Keratinocyte (primary cell): ENCODE measurements around the gene NSF. TPM values are rescaled to one million over a fixed set of nuclear protein-coding genes. Genes with fewer than 3 reads are reported as not detected.

Source experiments
- DNase-seq: peaks from one replicate; pipeline ENCODE4 v3.0.0-alpha.2; 2011; ENCODE audit warnings: low read depth, missing footprints, low spot score
- FAIRE-seq: peaks from 2 replicates; lab custom pipeline; 2011; peaks lifted over from hg19 to GRCh38; lab: Jason Lieb, UNC
- H2AFZ ChIP-seq: 2 replicates; pipeline ENCODE4 v1.6.0; 2012; ENCODE audit warnings: low read length, control low read depth, inconsistent platforms; ENCODE audit not compliant: control insufficient read depth
- H3K27ac ChIP-seq: 2 replicates; pipeline ENCODE4 v1.5.1; 2011; ENCODE audit warnings: low read length; ENCODE audit not compliant: control insufficient read depth, insufficient read depth
- H3K27me3 ChIP-seq: 3 replicates; pipeline ENCODE4 v1.6.0; 2011; ENCODE audit warnings: low read length; ENCODE audit not compliant: control insufficient read depth, insufficient read depth; ENCODE audit errors: extremely low read depth
- H3K36me3 ChIP-seq, 2 experiments: 2 replicates in 1 of 2; 3 replicates in 1 of 2; pipeline ENCODE4 v1.5.1; 2011; ENCODE audit warnings: low read length in 2 of 2, mild to moderate bottlenecking in 1 of 2; ENCODE audit not compliant: control insufficient read depth in 2 of 2, insufficient read depth in 2 of 2; ENCODE audit errors: extremely low read depth in 1 of 2
- H3K4me1 ChIP-seq: 3 replicates; pipeline ENCODE4 v1.5.1; 2011; ENCODE audit warnings: low read length; ENCODE audit not compliant: control insufficient read depth, insufficient read depth; ENCODE audit errors: extremely low read depth
- H3K4me2 ChIP-seq: 3 replicates; pipeline ENCODE4 v1.6.0; 2011; ENCODE audit warnings: low read depth, low read length; ENCODE audit not compliant: control insufficient read depth, insufficient read depth; ENCODE audit errors: extremely low read depth
- H3K4me3 ChIP-seq, 3 experiments: fragments of 200-600 bp in 1 of 3; sonication (generic) in 1 of 3; 2 replicates in 2 of 3; 3 replicates in 1 of 3; pipeline ENCODE4 v1.5.1; 2011 to 2016; ENCODE audit warnings: low read length in 3 of 3, mild to moderate bottlenecking in 3 of 3, control low read depth in 2 of 3, inconsistent platforms in 1 of 3, low read depth in 1 of 3, mixed read lengths in 1 of 3, mixed run types in 1 of 3, moderate library complexity in 1 of 3; ENCODE audit not compliant: control insufficient read depth in 2 of 3, insufficient read depth in 2 of 3; ENCODE audit errors: extremely low read depth in 1 of 3
- H3K79me2 ChIP-seq: 2 replicates; pipeline ENCODE4 v1.6.0; 2012; ENCODE audit warnings: low read length; ENCODE audit not compliant: control insufficient read depth, insufficient read depth
- H3K9ac ChIP-seq: 3 replicates; pipeline ENCODE4 v1.6.0; 2011; ENCODE audit warnings: low read length; ENCODE audit not compliant: control insufficient read depth, insufficient read depth; ENCODE audit errors: extremely low read depth
- H3K9me1 ChIP-seq: 3 replicates; pipeline ENCODE4 v1.6.0; 2011; ENCODE audit warnings: low read length; ENCODE audit not compliant: control insufficient read depth, insufficient read depth; ENCODE audit errors: extremely low read depth
- H3K9me3 ChIP-seq: 2 replicates; pipeline ENCODE4 v1.5.1; 2012; ENCODE audit warnings: low read depth, low read length; ENCODE audit not compliant: control insufficient read depth
- H4K20me1 ChIP-seq: 3 replicates; pipeline ENCODE4 v1.6.0; 2011; ENCODE audit warnings: low read length; ENCODE audit not compliant: control insufficient read depth, insufficient read depth; ENCODE audit errors: extremely low read depth
- CTCF ChIP-seq, 3 experiments: IDR thresholded peaks in 1 of 3; conservative IDR thresholded peaks in 1 of 3; optimal IDR thresholded peaks in 1 of 3; 2 replicates in 2 of 3; 3 replicates in 1 of 3; pipeline versions ENCODE3 to v1.5.1; 2011; ENCODE audit warnings: low read length in 3 of 3, mild to moderate bottlenecking in 3 of 3, moderate library complexity in 2 of 3, control low read depth in 1 of 3, inconsistent platforms in 1 of 3; ENCODE audit not compliant: insufficient read depth in 2 of 3; ENCODE audit errors: extremely low read depth in 1 of 3
- EZH2 ChIP-seq: IDR thresholded peaks from one replicate; pipeline ENCODE4 v1.6.1; 2012; ENCODE audit warnings: inconsistent platforms, mild to moderate bottlenecking, low read length, moderate library complexity
- dilution Hi-C: fragments of 300-500 bp; cut with MboI; formaldehyde crosslinking; loops from one replicate; pipeline ENCODE4 v1.7.0; 2020; ENCODE audit warnings: low sequenced_read_pairs; ENCODE audit not compliant: extremely low pct_ligation_motif_present
- polyA plus RNA-seq, 5 experiments: library from polyadenylated mRNA; depleted of rRNA in 3 of 5; stranded (reverse) in 3 of 5; stranded (forward) in 1 of 5; unstranded in 1 of 5; fragments of >200 nt; gene quantifications; 1 replicate in 1 of 5; 2 replicates in 3 of 5; 3 replicates in 1 of 5; pipeline versions ENCODE4 v1.2.1 to v1.2.3, GENCODE V29; 2011 to 2012; ENCODE audit warnings: missing spikeins in 2 of 5, low read depth in 1 of 5, low replicate concordance in 1 of 5

NSF gene
- polyA plus RNA-seq, 1 donor (not counting 4 experiments of a cell fraction or from before 2014, with no cell fraction given): 32.3 TPM

GRCh38 chr17:46745376-46745775, 154.9 kb downstream of the NSF start:
- Histone ChIP-seq H3K9me3 (no peaks in the 10 kb centered on the region), H3K79me2 (no peaks in the 10 kb centered on the region), H3K4me2 (no peak overlapping the region), H3K4me1 (peaks cover 26% of the 10 kb centered on the region), H2AFZ (no peak overlapping the region), H3K27ac (no peak overlapping the region), H3K27me3 (no peaks in the 10 kb centered on the region), H4K20me1 (no peaks in the 10 kb centered on the region), H3K9me1 (peaks cover 3% of the 10 kb centered on the region), H3K4me3 (no peak overlapping the region), H3K9ac (no peak overlapping the region), H3K36me3 (no peaks in the 10 kb centered on the region)
- FAIRE-seq: no peak
- no peak for DNase-seq
- TF ChIP-seq EZH2: no peak
- no peak for TF ChIP-seq CTCF (optimal IDR thresholded peaks at IDR 0.05 in 1 of 3, IDR thresholded peaks at IDR 0.05 in 1 of 3, conservative IDR thresholded peaks at IDR 0.05 in 1 of 3; ENCODE audit: extremely low read depth in 1 of 3, insufficient read depth in 2 of 3, low read length in 3 of 3)
- dilution Hi-C loops: no loop called here

GRCh38 chr17:46751425-46751824, 161.0 kb downstream of the NSF start:
- DNase-seq (no peak), FAIRE-seq (peak; percentile 72)
- Histone ChIP-seq H3K9ac (no peak overlapping the region), H3K9me3 (no peaks in the 10 kb centered on the region), H2AFZ (no peak overlapping the region), H3K4me3 (no peak overlapping the region), H4K20me1 (no peaks in the 10 kb centered on the region), H3K4me1 (peaks cover 30% of the 10 kb centered on the region), H3K4me2 (peak overlapping the region; percentile 46), H3K36me3 (peaks cover 2 to 4% of the 10 kb centered on the region in 2 experiments), H3K27ac (no peak overlapping the region), H3K79me2 (no peaks in the 10 kb centered on the region), H3K9me1 (no peaks in the 10 kb centered on the region), H3K27me3 (no peaks in the 10 kb centered on the region)
- dilution Hi-C loops: no loop called here
- TF ChIP-seq EZH2: no peak

- TF ChIP-seq EZH2 (no peak), CTCF (optimal IDR thresholded peaks at IDR 0.05 in 1 of 3, IDR thresholded peaks at IDR 0.05 in 1 of 3, conservative IDR thresholded peaks at IDR 0.05 in 1 of 3; ENCODE audit: extremely low read depth in 1 of 3, insufficient read depth in 2 of 3, low read length in 3 of 3) (no peak)
Measured at GRCh38 chr17:46753776-46754175, 163.3 kb downstream of the NSF start.

More at GRCh38 chr17:46753776-46754175, 163.3 kb downstream of the NSF start:
- Histone ChIP-seq H3K79me2 (no peaks in the 10 kb centered on the region), H3K36me3 (peaks cover 2 to 4% of the 10 kb centered on the region in 2 experiments), H3K4me3 (no peak overlapping the region), H4K20me1 (no peaks in the 10 kb centered on the region), H3K9ac (no peak overlapping the region), H3K27ac (no peak overlapping the region), H3K9me3 (no peaks in the 10 kb centered on the region), H3K27me3 (no peaks in the 10 kb centered on the region), H3K4me1 (peaks cover 35% of the 10 kb centered on the region), H3K4me2 (no peak overlapping the region), H2AFZ (no peak overlapping the region), H3K9me1 (no peaks in the 10 kb centered on the region)
- dilution Hi-C loops: no loop called here
- no peak for DNase-seq
- no peak for FAIRE-seq
